HG03196 (cell line): ENCODE results near the gene ZNF346.

Experiments used
- ATAC-seq: cut with Tn5 transposase; IDR thresholded peaks from one replicate; pipeline ENCODE4 v1.9.1; 2021; ENCODE audit not compliant: unreplicated experiment

Gene ZNF346

GRCh38 chr5:177116631-177117373 is 94.3 kb downstream of the ZNF346 start:
- no peak for ATAC-seq

DNA sequence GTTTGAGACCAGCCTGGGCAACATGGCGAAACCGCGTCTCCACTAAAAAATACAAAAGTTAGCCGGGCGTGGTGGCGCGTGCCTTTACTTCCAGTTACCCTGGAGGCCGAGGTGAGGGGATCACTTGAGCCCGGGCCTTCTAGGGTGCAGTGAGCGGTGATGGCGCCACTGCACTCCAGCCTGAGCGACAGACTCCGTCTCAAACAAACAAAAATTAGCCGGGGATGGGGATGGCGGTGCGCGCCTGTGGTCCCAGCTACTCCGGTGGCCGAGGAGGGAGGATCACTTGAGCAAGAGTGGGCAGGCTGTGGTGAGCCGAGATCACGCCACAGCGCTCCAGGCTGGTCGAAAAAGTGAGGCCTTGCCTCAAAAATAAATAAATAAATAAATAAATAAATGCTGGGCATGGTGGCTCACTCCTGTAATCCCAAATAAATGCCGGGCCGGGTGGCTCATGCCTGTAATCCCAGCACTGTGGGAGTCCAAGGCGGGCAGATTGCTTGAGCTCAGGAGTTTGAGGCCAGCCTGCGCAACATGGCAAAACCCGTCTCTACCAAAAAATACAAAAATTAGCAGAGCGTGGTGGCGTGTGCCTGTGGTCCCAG is 95.0 kb downstream of the ZNF346 start:
- no peak for ATAC-seq

GRCh38 chr5:177122566-177122965 is 100.1 kb downstream of the ZNF346 start:
- no peak for ATAC-seq

DNA sequence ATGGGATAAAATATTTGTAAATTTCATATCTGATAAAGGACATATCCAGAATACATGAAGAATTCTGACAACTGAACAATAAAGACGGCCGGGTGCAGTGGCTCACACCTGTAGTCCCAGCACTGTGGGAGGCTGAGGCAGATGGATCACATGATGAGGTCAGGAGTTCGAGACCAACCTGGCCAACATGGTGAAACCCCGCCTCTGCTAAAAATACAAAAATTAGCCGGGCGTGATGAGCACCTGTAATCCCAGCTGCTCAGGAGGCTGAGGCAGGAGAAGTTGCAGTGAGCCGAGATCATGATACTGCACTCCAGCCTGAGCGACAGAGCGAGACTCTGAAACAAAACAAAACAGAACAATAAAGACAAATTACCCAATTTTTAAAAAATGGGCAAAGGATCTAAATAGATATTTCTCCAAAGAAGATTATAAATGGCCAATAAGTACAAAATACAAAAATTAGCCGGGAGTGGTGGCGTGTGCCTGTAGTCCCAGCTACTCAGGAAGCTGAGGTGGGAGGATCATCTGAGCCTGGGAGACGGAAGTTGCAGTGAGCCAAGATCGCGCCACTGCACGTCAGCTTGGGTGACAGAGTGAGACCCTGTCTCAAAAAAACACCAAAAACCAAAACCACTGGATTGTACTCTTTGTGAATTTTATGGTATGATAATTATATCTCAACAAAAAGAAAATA is 101.4 kb downstream of the ZNF346 start:
- ATAC-seq, result no peak

GRCh38 chr5:177124486-177124991 is 102.0 kb downstream of the ZNF346 start:
- no peak for ATAC-seq

DNA sequence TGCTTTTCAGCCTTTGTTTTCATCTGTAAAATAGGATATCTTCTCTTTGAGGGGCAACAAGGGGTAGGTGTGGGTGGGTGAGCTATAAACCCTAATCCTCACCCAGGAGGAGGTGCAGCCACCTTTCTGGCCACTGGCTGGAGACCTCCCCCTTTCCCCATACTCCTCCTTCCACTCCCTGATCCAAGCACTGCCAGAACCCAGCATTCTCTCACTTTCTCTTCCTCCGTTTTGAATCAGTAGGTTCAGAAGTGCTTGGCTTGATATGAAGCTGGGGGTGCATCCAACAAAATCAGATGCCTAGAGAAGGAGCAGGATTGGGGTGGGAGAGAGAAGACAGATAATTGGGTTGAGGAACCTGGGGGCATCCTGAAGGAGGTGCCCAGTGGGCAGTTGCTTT is 104.3 kb downstream of the ZNF346 start:
- ATAC-seq, result no peak

- no peak for ATAC-seq
Observed at GRCh38 chr5:177128551-177128981, 106.1 kb downstream of the ZNF346 start.

DNA sequence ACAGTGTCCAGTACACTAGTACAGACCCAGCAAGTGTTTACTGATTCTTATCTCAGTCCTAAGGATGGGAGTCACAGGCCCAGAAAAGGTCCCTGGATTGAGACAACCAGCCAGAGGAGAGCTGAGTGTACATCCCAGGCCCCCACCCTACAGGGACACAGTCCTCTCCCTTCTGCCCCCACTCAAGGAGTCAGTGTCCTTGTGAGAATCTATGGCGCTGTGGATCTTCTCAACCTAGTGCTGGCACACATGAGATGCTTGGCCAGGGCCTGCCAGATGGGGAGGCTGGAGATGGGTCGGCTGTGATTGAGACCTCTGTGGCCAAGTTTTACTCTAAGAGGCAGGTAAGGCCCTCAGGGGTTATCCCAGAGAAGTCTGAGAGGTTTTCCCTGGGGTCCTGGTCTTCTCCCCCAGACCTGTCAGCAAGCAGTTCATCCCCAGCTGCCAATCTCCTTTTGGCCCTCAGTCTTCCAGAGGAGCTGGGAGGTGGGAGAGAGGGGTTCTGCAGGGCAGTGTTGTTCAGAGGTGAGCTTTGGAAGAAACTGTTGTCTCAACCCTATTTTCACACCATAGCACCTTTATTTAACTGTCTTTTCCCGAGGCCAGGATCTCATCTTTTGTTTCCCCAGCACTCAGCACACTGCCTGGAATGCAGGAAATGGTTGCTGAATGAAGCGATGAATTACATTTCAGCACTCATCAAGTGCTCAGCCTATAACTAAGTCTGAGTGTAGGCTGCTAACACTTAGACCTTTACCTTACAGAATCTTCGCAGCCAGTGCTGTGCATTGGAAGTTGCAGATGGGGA is 107.9 kb downstream of the ZNF346 start:
- no peak for ATAC-seq
